GM19238 (cell line): ENCODE results near the gene NSL1.

Experiments used
- DNase-seq: peaks from one replicate; pipeline ENCODE4 v3.0.0; 2011; ENCODE audit warnings: low spot score; ENCODE audit not compliant: insufficient read length

NSL1 gene

GRCh38 chr1:212791676-212792395 lies at the start of gene NSL1, which contains the start of gene TATDN3:
TSS of gene NSL1 (minus strand) at chr1:212791777. CDS start at chr1:212791763, 14 bp downstream.
TSS of gene TATDN3 (plus strand) at chr1:212791894. CDS start at chr1:212791922, 28 bp downstream.
- peak; percentile 58 for DNase-seq

- no peak for DNase-seq
Measured at GRCh38 chr1:212838145-212838544, 46.6 kb upstream of the NSL1 start.

- DNase-seq: peak; percentile 11
Measured at GRCh38 chr1:212833211-212834207, 41.9 kb upstream of the NSL1 start.

- no peak for DNase-seq
Measured at GRCh38 chr1:212828395-212828794, 36.8 kb upstream of the NSL1 start.

- no peak for DNase-seq
Measured at GRCh38 chr1:212827831-212828278, 36.3 kb upstream of the NSL1 start.

GRCh38 chr1:212827171-212827776 lies 35.7 kb upstream of the NSL1 start:
- DNase-seq: no peak

GRCh38 chr1:212825798-212826452 lies 34.3 kb upstream of the NSL1 start:
- DNase-seq: no peak

- no peak for DNase-seq
Measured at GRCh38 chr1:212824201-212824600, 32.6 kb upstream of the NSL1 start.

GRCh38 chr1:212822956-212823355 lies 31.4 kb upstream of the NSL1 start:
- no peak for DNase-seq

GRCh38 chr1:212820969-212821368 lies 29.4 kb upstream of the NSL1 start:
- no peak for DNase-seq

- DNase-seq: no peak
Measured at GRCh38 chr1:212819726-212820125, 28.1 kb upstream of the NSL1 start.

GRCh38 chr1:212816567-212817278 lies 25.1 kb upstream of the NSL1 start:
- DNase-seq: no peak

- DNase-seq: no peak
Measured at GRCh38 chr1:212814537-212815334, 23.2 kb upstream of the NSL1 start.

GRCh38 chr1:212805767-212806166 lies 14.2 kb upstream of the NSL1 start:
- no peak for DNase-seq

- DNase-seq: no peak
Measured at GRCh38 chr1:212797681-212798080, 6.1 kb upstream of the NSL1 start.

GRCh38 chr1:212794561-212795014 lies 3.0 kb upstream of the NSL1 start:
- peak; percentile 48 for DNase-seq

GRCh38 chr1:212792396-212792908 lies 875 bp upstream of the NSL1 start:
- no peak for DNase-seq

GRCh38 chr1:212791261-212791675 lies 309 bp downstream of the NSL1 start:
- DNase-seq: no peak

- no peak for DNase-seq
Measured at GRCh38 chr1:212785871-212786270, 5.7 kb downstream of the NSL1 start.
